Activated CD4-positive, alpha-beta memory T cell treated with anti-CD3 and anti-CD28 coated beads, Interleukin-2, amount 10 ng/mL, durations not matched to agents 7 days and 5 days (primary cell): ENCODE data around the gene COL9A3. TPM values are rescaled to one million over a fixed set of nuclear protein-coding genes. Genes with fewer than 3 reads are reported as not detected.

Experiments used
- CTCF ChIA-PET: fragments of 350-600 bp; sonication (Branson Sonifier 250); formaldehyde crosslinking; loops from one replicate; lab custom pipeline; 2021; ENCODE audit warnings: antibody characterized with exemption, inconsistent platforms; lab: Charles Lee
- POLR2A ChIA-PET: fragments of 350-600 bp; sonication (Branson Sonifier 250); formaldehyde crosslinking; loops from one replicate; lab custom pipeline; 2021; ENCODE audit warnings: antibody characterized with exemption; lab: Charles Lee
- DNase-seq: peaks from one replicate; pipeline ENCODE4 v3.0.0-alpha.2; 2020
- H3K27ac Mint-ChIP-seq: one replicate; pipeline ENCODE4 v1.8.0; 2021; ENCODE audit warnings: mild to moderate bottlenecking, mixed read lengths
- H3K27me3 Mint-ChIP-seq: one replicate; pipeline ENCODE4 v1.8.0; 2021; ENCODE audit warnings: mixed read lengths
- H3K36me3 Mint-ChIP-seq: one replicate; pipeline ENCODE4 v1.8.0; 2021; ENCODE audit warnings: low read depth, mixed read lengths
- H3K4me1 Mint-ChIP-seq: one replicate; pipeline ENCODE4 v1.8.0; 2021; ENCODE audit warnings: mixed read lengths
- H3K4me3 Mint-ChIP-seq: one replicate; pipeline ENCODE4 v1.8.0; 2021; ENCODE audit warnings: mild to moderate bottlenecking, mixed read lengths
- H3K9me3 Mint-ChIP-seq: one replicate; pipeline ENCODE4 v1.8.0; 2021; ENCODE audit warnings: mixed read lengths
- total RNA-seq, 2 experiments: library from RNA; stranded (reverse); gene quantifications; one replicate each; pipeline ENCODE4 v1.2.3, GENCODE V29; 2021

COL9A3 gene
- total RNA-seq, 2 experiments from 2014 or later, result not detected

GRCh38 chr20:62818592-62819493, 2.0 kb downstream of the COL9A3 start:
- ChIA-PET POLR2A (interaction anchor here (1.6 kb wide), 1 partner anchor 14 kb away, joined by 4 read pairs; the partner anchor contains the start of gene OGFR), CTCF (interaction anchor here (0.9 kb wide), 1 partner anchor 10 kb away, joined by 6 read pairs; no protein-coding TSS in a partner anchor)
- H3K4me3 Mint-ChIP-seq, result no peak overlapping the region
- no peak overlapping the region for H3K27ac Mint-ChIP-seq
- no peaks in the 10 kb centered on the region for H3K9me3 Mint-ChIP-seq
- H3K4me1 Mint-ChIP-seq, result peaks cover 5% of the 10 kb centered on the region
- peaks cover 26% of the 10 kb centered on the region for H3K27me3 Mint-ChIP-seq
- DNase-seq, result no peak
- H3K36me3 Mint-ChIP-seq, result no peaks in the 10 kb centered on the region

- Mint-ChIP-seq H3K27ac (no peak overlapping the region), H3K4me1 (peaks cover 5% of the 10 kb centered on the region), H3K4me3 (no peak overlapping the region), H3K9me3 (no peaks in the 10 kb centered on the region), H3K36me3 (no peaks in the 10 kb centered on the region), H3K27me3 (peaks cover 26% of the 10 kb centered on the region)
- DNase-seq, result no peak
- CTCF ChIA-PET, result no interaction called here
- POLR2A ChIA-PET, result interaction anchor here (1.6 kb wide), 1 partner anchor 15 kb away, joined by 4 read pairs; the partner anchor contains the start of gene OGFR
Measured at GRCh38 chr20:62819494-62820174, 2.8 kb downstream of the COL9A3 start.

GRCh38 chr20:62820208-62820961, 3.5 kb downstream of the COL9A3 start:
- H3K36me3 Mint-ChIP-seq, result no peaks in the 10 kb centered on the region
- ChIA-PET CTCF (no interaction called here), POLR2A (no interaction called here)
- H3K9me3 Mint-ChIP-seq, result no peaks in the 10 kb centered on the region
- no peak overlapping the region for H3K27ac Mint-ChIP-seq
- peaks cover 22% of the 10 kb centered on the region for H3K27me3 Mint-ChIP-seq
- no peak for DNase-seq
- no peak overlapping the region for H3K4me3 Mint-ChIP-seq
- peaks cover 3% of the 10 kb centered on the region for H3K4me1 Mint-ChIP-seq

DNA sequence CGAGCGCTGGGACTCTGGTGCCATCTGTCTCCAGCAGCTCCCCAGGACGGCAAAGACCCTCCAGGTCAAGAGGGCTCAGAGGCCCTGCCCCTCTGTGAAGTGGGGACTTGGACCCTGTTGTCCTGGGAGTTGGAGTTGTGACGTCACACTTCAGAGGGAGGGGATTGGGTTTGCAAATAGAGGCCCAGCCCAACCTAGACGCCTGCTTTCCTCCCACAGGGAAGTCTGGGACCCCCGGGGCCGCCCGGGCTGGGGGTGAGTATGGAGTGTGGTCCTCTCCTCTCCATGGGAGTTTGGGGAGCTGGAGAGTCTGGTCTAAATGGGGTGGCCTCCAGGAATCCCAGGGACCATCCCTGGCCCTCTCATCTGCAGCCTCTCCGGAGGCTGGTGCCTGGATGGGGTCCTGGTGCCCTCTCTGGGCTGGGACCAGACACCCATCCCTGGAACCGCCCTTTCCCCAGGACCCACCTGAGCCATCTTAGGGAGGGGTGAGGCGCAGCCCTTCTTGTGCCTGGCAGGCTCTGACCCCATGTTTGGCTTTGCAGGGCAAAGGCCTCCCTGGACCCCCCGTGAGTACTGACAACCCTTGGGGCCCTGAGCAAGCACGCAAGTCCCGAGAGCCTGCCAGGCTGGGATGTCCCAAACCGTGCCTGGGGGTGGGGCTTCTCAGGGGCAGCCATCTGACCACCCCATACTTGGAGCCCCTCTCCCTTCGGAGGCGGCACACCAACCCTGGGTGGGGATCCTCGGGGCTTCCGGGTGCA, 4.3 kb downstream of the COL9A3 start:
- Mint-ChIP-seq H3K27me3 (peaks cover 14% of the 10 kb centered on the region), H3K27ac (no peak overlapping the region), H3K4me3 (no peak overlapping the region), H3K36me3 (no peaks in the 10 kb centered on the region), H3K4me1 (no peaks in the 10 kb centered on the region), H3K9me3 (no peaks in the 10 kb centered on the region)
- POLR2A ChIA-PET, result no interaction called here
- DNase-seq, result no peak
- CTCF ChIA-PET, result no interaction called here

- ChIA-PET CTCF (interaction anchor here (1.7 kb wide), 2 partner anchors 72 to 188 kb away, joined by 3 to 6 read pairs; no protein-coding TSS in a partner anchor), POLR2A (no interaction called here)
- H3K4me1 Mint-ChIP-seq, result no peaks in the 10 kb centered on the region
- peaks cover 10% of the 10 kb centered on the region for H3K27me3 Mint-ChIP-seq
- H3K27ac Mint-ChIP-seq, result no peak overlapping the region
- H3K9me3 Mint-ChIP-seq, result no peaks in the 10 kb centered on the region
- H3K4me3 Mint-ChIP-seq, result no peak overlapping the region
- DNase-seq, result no peak
- no peaks in the 10 kb centered on the region for H3K36me3 Mint-ChIP-seq
Measured at GRCh38 chr20:62821726-62822210, 4.9 kb downstream of the COL9A3 start.

DNA sequence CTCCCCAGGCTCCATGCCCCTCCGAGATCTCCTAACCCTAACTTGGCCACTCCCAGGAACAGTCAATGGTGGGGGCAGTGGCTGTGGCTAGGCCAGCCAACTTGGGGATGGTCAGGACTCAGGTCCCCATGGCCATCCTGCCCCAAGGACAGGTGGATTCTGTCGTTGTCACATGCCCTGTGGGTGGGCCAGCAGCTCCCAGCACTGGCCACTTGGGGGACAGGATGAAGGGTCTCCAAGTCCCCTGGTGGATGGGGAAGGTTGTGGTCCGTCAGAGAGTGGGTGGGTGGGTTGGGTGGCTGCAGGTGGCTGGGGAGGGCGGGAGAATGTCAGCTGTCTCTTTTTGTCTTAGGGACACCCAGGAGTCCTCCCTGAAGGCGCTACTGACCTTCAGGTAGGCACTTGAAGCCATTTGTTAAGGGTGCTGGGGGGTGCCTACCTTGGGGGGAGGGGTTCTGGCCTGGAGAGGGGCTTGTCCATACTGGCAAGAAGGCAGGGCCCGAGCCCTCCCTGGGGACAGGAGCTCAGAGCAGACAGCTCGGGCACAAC, 5.5 kb downstream of the COL9A3 start:
- DNase-seq, result no peak
- ChIA-PET POLR2A (interaction anchor here (0.9 to 1.3 kb wide), 2 partner anchors 8 to 28 kb away, joined by 3 to 4 read pairs; no protein-coding TSS in a partner anchor), CTCF (interaction anchor here (0.9 to 1.7 kb wide), 12 partner anchors 11 to 187 kb away, joined by 3 to 7 read pairs (median 3); no protein-coding TSS in a partner anchor)
- Mint-ChIP-seq H3K4me3 (no peak overlapping the region), H3K36me3 (no peaks in the 10 kb centered on the region), H3K27ac (no peak overlapping the region), H3K27me3 (peaks cover 10% of the 10 kb centered on the region), H3K4me1 (no peaks in the 10 kb centered on the region), H3K9me3 (no peaks in the 10 kb centered on the region)

DNA sequence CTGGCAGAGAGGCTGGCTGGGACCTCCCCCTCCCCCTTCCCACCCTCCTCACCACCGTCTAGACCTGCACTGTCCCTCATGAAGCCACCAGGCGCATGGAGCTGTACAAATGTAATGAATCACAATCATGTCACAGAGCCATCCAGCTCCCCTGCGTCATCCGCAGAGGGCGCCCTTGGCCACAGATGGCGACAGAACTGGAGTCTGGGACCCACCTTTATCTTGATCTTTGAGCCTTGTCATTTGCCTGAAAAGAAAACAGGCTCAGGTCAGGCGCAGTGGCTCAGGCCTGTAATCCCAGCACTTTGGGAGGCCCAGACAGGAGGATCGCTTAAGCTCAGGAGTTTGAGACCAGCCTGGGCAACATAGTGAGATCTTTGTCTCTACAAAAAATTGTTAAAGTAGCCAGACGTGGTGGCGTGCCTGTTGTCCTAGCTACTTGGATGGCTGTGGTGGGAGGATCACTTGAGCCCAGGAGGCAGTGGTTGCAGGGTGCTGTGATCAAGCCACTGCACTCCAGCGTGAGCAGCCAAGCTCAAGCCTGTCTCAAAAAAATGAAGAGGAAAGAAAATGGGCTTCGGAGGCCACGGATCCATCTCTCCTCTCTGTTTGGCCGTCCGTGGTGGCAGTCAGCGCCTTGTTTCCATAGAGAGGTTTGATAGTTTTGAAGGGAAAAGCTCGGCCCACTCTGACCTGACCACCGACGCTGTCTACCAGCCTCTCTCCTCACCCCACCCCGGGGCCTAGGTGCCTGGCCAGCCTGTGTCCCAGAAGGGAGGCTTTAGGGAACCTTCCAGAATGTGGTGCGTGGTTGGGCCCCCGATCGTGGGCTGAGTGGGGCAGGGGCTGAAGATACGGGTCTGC, 6.2 kb downstream of the COL9A3 start:
- ChIA-PET CTCF (interaction anchor here (0.6 to 1.7 kb wide), 13 partner anchors 10 to 216 kb away, joined by 3 to 7 read pairs (median 3); no protein-coding TSS in a partner anchor), POLR2A (interaction anchor here (0.9 to 1.3 kb wide), 3 partner anchors 8 to 29 kb away, joined by 3 to 4 read pairs (median 3); no protein-coding TSS in a partner anchor)
- DNase-seq, result peak; percentile 60
- no peaks in the 10 kb centered on the region for H3K36me3 Mint-ChIP-seq
- no peaks in the 10 kb centered on the region for H3K4me1 Mint-ChIP-seq
- H3K4me3 Mint-ChIP-seq, result no peak overlapping the region
- no peaks in the 10 kb centered on the region for H3K9me3 Mint-ChIP-seq
- peaks cover 6% of the 10 kb centered on the region for H3K27me3 Mint-ChIP-seq
- no peak overlapping the region for H3K27ac Mint-ChIP-seq

- Mint-ChIP-seq H3K27me3 (peaks cover 2% of the 10 kb centered on the region), H3K36me3 (no peaks in the 10 kb centered on the region), H3K9me3 (no peaks in the 10 kb centered on the region), H3K4me1 (no peaks in the 10 kb centered on the region), H3K4me3 (no peak overlapping the region), H3K27ac (no peak overlapping the region)
- POLR2A ChIA-PET, result interaction anchor here (0.9 to 1.3 kb wide), 2 partner anchors 9 to 17 kb away, joined by 3 to 4 read pairs; no protein-coding TSS in a partner anchor
- CTCF ChIA-PET, result interaction anchor here (0.6 to 1.5 kb wide), 2 partner anchors 15 to 215 kb away, joined by 3 to 7 read pairs; no protein-coding TSS in a partner anchor
- DNase-seq, result no peak
Measured at GRCh38 chr20:62823688-62824475, 7.0 kb downstream of the COL9A3 start.

DNA sequence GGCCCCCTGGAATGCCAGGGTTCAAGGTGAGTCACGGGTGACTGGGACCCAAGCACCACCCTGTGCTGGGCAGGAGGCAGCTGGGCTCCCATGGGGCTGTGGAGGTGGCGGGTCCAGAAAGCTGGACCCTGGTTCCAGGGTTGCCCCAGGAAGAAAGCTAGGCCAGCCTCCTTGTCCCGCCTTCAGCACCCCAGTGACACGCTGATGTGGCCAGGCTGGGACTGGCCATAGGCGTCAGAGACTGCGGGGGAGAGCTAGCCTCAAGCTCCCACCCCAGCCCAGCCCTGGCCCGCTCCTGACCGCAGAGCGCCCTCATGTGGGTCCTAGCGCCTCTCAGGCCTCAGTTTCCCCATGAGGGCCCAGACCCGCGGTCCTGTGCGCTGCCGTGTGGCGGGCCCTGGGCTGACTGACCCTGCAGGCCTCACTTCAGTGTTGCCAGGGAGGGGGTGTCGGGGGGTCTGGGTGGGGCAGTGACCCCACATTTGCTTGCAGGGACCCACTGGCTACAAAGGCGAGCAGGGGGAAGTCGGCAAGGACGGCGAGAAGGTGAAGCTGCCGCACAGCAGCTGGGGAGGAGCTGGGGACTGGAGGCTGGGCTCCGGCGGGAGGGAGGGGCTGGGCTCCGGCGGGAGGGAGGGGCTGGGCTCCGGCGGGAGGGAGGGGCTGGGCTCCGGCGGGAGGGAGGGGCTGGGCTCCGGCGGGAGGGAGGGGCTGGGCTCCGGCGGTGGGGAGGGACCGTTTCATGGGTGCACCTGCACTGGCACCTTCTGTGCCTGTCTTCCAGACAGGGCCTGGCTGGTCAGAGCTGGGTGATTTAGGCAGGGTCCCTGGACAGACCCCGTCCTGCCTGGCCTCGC, 7.9 kb downstream of the COL9A3 start:
- H3K27me3 Mint-ChIP-seq, result peaks cover 2% of the 10 kb centered on the region
- no peaks in the 10 kb centered on the region for H3K36me3 Mint-ChIP-seq
- no peak overlapping the region for H3K4me3 Mint-ChIP-seq
- DNase-seq, result peak; percentile 31
- POLR2A ChIA-PET, result no interaction called here
- H3K9me3 Mint-ChIP-seq, result no peaks in the 10 kb centered on the region
- no peaks in the 10 kb centered on the region for H3K4me1 Mint-ChIP-seq
- no peak overlapping the region for H3K27ac Mint-ChIP-seq
- CTCF ChIA-PET, result interaction anchor here (1.0 kb wide), 1 partner anchor 17 kb away, joined by 6 read pairs; no protein-coding TSS in a partner anchor
